Activated effector memory CD4-positive, alpha-beta T cell treated with anti-CD3 and anti-CD28 coated beads, Interleukin-2, amount 50 U/mL, for 16 hours (primary cell): ENCODE measurements around the gene PTPRD.

Experiments
- DNase-seq: peaks from one replicate; pipeline ENCODE4 v3.0.0-alpha.2; 2020

Gene PTPRD

DNA sequence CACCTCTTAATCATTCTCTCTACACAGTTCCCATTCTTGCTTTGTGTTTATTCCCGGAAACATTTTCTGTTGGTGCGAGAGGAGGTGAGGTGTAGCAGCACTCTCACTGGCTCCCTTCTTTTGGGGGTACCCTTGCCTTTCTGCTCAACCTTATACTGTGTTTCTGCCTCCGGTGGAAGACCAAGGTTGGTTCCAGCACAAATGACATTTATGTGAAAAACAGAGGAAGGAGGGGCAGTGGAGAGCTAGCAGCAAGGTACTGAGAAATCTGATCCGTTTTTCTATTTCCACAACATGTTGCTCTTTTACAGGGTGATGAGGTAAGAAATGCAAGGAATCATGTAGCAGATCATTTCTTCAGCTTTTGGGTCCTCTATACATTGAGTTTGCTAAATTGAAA is 2165.2 kb downstream of the PTPRD start:
- no peak for DNase-seq

DNA sequence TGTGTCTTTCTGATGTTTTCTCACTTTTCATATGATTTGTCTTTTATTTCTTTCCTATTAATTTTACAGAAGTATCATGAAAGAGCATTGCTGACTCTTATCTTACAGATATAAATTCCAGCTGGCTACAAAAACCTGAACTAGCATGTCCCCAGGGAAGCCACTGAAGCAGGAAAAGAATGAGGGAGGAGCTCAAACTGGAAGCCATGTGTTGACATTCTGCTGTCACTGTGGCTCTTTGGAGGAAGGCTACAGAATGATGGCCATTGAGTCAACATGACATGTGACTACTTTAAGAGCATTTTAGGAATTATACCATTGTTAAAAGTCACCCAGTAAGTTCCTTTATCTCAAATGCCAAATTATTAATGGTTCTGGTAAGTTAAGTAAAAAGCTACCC is 2174.9 kb downstream of the PTPRD start:
- no peak for DNase-seq

DNA sequence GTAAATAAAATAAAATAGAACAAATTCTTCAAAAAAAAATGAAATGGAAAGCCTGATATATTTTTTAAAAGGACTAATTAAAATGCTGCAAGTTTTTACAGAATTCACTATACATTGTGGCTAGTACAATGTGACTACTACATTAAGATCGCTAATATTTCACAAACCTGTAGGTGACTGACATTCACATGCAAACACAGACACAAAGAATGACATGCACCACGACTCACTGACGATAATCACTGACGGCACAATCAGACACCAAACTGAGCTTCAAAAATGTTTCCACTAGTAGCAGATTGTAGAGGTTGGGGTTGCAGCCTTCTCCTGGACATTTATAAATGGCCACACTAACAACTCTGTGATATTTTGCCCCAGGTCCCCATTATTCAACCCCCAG is 2175.5 kb downstream of the PTPRD start:
- no peak for DNase-seq

DNA sequence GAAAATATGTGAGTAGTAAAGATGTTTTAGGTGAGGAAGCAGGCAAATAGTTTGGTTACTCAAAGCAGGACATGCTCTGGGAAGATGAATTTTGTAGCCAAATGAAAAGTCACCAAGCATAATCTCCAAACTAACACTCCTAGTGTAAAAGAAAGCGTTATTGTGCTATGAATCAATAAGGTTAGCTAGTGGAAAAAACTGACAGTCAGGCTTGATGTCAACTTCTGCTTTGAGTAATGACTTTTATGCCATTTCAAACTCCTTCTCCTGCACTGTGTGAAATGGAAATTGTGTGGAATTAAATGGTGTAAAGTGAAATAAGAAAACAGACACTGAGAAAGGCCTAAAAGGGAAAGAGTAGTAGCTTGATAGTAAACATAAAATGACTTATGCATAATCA is 2176.0 kb downstream of the PTPRD start:
- no peak for DNase-seq

DNA sequence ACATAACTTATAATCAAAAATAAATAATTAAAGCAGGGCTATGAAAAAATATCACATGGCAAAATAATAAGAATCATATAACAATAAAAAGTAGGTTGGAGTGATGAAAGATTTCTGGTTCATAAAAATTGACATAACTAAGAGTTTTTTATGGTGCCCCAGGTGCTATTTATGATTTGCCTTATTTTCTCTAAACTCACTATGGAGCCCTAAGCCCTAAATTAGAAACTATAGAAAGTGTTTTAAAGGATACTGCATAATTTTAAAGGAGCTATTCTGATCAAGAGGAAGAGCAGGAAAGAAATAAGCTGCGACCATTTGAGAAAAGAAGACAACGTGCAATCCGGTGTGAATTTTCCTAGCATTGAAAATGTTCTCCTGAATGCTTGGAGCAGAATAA is 2178.2 kb downstream of the PTPRD start:
- DNase-seq = no peak

DNA sequence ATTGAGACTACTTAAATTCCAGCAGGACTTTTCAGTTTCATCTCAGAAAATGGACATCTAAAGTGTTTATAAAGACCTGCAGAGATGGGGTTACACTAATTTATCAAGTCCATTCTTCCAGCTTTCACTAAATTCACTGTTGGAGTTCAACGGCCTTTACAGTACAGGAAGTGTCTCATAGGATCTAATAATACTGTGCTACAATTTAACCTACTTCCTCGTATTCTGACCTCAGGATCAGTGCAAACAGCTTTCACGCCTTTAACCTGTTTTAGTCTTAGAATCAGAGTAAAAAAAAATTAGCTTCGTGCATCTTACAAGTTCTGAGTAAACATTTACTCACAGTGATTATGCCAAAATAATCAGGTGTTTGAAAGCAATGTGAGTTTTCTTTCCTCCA is 2180.6 kb downstream of the PTPRD start:
- no peak for DNase-seq

DNA sequence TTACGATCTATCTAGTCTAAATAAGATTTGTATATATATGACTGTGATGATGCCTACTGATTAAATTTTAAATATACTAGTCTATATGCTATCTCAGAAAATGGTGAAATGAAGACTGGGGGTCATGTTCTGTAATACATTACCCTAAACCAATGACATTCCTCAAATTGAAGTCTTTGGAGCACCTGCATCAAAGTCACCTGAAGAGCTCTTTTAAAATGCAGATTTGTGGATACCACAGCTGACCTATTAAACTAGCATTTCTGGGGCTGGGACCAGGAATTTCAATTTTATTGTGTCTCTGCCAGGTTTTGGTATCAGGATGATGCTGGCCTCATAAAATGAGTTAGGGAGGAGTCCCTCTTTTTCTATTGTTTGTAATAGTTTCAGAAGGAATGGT is 2181.3 kb downstream of the PTPRD start:
- no peak for DNase-seq

DNA sequence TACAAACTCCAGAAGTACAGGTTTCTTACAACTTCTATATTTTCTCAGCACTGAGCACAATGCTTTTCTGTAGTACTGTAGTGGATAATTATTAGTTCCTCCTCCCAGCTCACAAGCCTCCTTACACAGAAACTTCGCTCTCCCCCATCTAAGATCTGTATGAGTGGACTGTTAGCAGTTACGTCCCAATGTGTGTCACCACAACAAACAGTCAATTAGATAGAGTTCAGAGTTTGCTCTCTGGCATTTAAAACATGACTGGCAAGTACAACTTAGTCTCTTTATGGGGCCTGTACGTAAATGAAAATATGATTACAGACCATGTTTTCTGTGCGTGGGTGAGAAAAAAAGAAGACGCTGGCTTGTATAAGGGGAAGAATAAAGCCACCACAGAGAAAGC is 2181.9 kb downstream of the PTPRD start:
- DNase-seq = no peak

DNA sequence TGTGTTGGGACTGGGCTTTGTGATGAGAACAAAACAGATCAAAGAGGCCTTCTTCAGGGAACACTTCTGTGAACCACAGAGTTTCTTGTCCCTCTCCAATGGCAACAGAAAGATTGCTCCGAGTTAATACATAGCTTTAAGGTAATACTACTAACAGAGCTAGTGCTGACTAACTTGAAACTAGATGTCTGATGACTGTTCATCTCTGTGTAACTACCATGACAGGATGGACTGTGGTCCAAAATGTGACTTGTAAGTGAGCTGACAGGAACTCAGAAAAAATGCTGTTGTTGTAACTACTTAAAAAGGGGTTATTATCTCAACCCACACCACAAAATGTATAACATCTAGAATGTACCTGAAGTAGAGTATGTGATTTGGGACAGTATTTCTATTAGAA is 2183.0 kb downstream of the PTPRD start:
- DNase-seq = no peak

DNA sequence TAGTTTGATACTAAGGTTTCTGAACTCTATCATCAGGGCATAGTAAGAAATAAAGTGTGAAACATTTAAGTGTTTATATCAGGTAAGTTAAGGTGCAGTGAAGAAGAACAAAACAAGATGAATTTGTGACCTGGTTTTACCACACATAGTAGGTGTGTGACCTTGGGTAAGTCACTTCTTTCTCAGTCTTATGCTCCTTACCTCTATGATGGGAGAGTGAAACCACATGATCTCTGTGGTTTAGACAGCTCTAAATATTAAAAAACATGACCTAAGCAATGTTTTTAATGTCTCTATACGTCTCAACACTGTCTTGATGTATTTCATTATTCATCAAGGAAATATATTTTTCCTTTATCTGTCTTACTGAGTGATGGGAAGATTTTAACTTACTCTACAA is 2183.6 kb downstream of the PTPRD start:
- DNase-seq = no peak

DNA sequence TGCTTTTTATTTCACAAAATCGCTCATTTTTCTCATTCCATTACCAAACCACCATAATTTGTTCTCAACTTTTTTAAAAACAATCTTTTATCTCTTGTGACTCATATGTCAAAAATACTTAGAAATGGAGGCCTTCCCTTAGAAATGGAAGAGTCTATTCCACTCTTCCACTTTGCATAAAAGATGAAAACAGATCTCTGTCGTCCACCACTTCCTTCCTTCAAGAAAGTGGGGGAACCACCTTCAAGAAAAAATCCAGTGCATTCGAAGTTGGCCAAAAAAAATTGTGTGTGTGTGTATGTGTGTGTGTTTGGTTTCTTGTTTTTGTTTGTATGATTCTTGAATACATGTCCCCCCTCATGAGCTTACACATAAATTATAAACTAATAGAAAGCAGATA is 2184.4 kb downstream of the PTPRD start:
- DNase-seq = no peak

DNA sequence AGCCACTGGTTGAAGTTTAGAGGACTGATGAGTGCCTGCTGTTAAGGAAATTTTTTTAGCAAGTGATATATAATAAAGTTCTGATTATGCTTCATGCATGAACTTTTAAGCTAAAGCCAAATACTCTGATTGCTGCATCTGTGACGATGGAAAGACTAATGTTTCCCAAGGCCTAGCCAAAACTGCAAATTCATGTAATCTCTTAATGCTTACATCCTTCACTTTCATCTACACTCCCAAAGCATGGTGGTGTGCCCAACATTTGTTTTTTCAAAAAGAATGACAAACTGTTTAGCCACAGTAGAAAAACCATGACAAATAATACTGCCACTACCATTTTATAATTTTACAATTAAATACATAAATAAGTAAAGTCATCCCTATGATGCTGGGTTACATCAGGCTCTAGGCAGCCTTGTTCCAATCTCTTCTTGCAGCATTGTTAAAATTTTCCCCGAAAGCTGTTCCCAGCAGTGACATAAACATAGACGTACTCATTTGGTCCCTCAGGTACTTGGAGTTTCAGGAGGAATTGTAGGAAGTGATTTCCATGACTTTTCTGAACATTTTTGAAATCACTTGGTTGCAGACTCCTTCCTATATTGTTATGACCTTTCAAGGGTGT is 2187.9 kb downstream of the PTPRD start:
- DNase-seq = no peak

DNA sequence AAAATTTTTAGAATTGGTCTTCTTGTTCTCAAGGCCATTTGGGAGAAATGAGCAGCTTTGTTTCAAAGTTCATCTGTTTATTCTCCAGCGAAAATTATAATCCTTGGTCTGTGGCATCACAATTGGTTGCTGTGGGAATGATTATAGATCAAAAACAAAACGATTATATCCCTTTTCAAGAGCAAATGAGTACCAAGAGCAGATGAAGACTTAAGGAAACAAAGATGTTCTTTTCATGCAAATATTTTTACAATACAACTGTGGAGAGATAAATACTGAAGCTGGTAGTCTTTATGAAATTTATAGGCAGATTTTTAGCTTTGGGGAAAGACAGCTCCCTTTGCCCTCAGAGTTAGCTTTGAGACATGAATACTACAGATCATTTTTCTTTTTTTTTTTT is 2192.4 kb downstream of the PTPRD start:
- no peak for DNase-seq

DNA sequence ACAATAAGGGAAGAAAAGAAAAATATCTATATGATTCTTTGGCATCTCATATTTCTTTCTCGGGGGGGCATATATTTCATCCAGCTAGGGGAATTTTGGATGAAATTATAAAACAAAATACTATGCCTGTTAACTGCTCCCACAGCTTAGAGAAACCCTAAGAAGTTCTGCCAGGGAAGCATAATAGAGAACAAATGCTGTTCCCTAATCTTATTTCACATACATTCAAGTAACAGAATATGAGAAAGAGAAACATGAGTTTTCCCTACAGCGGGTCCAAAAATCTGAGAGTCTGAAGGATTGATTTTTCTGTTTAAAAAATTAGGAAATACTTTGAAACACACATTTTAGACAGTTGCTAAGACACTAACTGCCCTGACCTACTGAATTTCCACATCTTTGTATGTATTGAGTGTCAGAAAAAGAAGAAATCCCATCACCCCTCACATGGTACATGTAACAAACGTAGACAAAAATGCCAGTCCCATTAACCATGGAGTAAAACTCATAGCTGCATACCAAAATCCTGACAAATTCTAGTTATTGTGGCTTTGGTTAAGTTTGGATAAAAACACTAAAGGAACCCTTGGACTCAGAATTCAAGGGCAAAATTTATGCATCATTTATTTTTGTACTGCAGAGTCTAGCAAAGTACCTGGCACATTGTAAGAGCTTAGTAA is 2193.1 kb downstream of the PTPRD start:
- DNase-seq = no peak

DNA sequence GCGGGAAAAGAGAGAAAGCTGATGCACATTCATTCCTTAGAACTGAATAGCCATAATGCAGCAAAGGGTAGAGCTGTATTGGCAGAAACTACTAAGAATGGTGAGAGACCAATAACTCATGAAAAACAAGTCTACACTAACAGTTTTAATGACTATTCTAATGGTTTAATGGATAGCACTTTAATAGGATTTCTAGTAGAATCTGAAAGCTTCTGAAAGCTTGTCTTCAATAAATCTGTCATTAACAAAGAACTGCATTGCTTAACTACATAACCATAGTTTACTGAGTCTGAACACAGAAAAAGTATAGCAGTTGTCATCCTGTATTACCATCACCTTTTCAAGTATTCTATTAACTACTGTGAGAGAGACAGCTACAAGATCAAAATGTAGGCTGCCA is 2195.5 kb downstream of the PTPRD start:
- no peak for DNase-seq

DNA sequence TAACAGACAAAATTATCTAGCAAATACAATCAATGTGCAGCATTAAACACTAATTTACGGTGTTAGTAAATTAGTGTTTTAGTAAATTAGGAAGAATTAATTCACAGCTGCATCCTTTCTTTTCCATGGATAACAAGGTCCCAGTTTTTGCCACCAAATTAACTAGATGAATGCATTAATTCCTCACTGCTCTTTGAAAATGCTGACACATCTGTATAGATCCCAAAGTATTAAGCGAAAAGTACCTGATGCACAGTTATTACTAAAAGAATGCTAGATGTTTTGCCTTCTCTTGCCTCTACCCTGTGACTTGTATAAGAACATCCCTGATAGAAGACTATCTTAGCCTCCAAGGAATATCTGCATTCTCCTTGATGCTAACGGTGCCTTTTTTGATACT is 2200.5 kb downstream of the PTPRD start:
- no peak for DNase-seq

DNA sequence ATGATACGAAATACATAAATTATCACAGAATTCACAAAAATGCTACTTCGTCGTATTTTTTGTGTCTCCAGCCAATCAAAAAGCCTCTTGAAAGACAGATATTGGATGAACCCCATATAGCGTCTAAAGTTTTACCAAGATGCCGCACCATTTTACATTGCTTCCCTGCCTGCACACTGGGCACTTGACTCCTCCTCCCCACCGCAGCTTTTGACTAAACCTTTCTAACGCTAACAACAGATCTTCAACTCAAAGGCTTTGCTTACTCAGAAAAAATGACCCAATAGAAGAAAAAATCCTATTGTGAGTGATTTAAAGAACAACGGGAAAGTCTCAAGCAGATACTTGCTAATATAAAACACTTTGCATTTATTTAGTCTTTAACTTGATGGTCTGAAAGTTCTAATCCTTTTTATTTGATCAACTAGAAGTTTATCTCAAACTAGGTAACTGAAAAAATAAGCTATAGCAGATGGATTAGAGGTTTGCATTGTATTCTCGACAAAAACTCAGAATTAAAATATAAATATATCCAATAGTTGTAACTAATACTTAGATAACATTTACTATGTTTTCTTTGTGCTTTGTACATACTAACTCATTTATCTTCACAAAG is 2204.1 kb downstream of the PTPRD start:
- DNase-seq = no peak

DNA sequence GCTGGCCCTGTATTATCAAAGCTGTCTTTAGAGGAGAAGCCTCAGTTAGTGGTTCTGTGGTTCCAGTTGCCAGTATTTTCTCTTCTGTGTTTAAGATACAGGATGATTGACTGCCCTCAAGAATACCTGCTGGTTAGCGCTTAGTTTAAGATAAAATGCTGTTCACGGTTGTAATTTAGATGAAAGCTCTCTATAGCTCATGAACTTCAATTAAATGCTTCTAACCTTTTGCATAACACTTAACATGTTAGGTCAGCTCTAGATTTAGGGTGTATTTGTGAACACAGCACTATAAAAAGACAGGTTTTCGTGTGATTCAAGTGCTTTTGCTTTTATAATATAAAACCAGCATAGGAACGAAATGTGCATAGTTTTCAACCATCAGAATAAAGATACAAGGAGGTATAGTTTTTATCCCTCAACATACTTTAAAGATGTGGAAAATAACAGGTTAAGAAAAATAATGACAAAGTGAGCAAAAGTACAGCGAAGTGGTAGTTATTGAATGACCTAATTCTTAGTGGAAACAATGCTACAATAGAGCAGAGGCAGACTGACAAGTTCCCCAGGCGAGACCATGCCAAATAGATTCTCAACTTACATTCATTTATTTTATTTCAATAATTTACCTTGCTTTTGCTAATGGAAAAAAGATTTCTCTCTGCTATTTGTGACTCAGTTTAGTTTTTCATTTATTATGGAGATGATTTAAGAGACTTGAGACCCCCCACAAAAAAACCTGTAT is 2210.7 kb downstream of the PTPRD start:
- DNase-seq = no peak

DNA sequence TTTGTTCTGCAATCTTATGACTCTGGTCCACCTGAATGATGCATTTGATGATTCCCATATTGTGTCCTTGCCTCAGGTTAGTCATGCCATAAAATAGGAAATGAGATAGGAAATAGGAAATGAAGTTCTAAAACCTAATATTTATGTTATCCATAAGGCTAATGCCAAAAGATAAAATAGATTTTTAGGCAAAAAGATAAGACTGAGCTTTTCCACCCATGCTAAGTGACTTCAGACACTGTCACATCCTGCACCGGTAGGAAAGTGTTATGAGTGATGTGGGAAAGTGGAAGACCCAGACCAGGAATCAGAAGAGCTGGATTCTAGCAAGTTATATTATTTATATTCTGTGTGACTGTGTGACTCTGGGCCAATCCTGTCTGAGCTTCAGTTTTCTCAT is 2212.4 kb downstream of the PTPRD start:
- no peak for DNase-seq

DNA sequence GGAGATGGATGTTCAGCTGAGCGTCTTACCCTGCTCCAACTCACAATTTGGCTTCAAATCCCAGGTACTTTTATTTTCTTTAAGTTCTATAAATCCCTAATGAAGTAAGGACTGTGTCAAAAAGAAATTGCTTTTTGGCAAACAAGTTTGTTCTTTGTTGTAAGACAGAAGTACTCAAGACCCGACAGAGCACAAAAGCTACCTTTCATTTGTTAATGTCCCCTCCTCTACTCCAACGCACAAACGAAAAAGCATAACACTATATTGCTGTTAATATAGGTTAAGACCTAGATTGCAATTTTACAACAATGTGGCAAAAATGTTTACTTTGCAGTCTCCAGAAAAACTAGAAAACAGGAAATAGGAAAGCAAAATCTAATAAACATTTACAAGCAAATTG is 2217.8 kb downstream of the PTPRD start:
- DNase-seq = no peak

DNA sequence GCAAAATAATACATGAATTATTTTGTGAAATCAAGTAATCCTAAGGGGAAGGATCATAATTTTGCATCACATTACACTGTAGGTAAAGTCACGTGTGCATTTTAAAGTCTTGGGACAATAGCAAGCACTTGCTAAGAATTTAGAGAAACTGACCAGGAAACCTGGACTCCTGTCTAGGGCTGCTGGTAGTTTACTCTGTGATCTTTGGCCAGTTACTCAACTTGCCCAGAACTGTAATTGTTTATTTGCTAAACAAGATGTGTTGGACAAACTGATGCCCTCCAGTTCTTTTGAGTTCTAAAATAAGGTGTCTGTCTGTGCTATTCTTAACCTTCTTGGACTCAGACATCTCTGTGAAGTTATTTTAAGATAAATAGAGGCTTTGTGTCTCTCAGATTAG is 2218.5 kb downstream of the PTPRD start:
- DNase-seq = no peak

DNA sequence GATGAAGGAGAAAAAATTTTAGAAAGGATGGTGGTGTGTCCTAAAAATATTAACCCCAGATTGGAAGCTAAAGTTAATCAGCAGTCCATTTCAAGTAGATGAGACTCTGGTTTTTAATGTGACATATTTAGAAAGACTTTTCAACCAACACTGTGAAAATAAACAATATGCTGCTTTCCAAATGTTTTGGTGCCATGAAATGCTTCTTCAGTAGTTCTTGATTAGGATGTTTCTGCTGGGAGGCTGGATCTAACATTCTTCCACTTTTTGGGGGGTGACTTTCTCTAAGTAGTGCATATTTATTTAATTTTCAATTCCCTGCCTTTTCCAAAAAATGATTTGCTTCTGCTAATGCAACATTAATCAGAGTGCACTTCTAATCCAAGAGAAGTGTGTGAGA is 2219.9 kb downstream of the PTPRD start:
- no peak for DNase-seq

DNA sequence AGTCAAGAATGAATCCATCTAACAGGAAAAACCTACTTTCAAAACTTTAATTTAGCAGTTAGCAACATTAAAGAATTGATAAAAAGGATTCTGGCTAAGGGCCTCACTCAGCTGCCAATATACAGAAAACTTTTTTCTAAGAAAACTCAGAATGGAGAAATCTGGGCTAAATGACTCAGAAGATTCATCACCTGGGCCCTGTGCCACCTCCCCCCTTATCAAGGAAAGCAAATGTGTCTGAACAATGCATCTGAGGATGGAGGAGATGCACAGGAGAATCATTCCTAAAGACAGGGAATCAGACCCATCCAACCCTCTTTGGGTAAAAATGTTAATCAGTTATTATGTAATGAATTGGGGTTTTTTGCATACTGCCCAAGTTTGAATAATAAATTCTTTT is 2221.2 kb downstream of the PTPRD start:
- no peak for DNase-seq

DNA sequence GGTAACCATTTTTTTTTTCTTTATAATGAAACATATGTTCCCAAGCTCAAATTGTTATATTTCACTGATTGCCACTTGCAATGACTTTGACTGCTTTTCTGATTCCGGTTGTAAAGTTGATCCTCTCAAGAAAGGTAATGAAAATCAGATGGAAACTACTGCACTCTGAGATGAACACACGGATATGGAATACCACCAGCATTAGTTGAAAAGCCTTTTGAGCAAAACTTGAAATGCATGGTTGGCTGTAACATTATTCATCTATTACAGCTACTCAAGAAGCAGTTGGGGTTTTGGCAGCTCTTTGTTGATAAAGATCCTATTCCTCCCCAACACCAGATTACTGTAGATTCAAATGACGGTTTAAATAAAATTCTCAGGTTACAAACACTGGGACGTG is 2221.7 kb downstream of the PTPRD start:
- no peak for DNase-seq
